HepG2 (cell line): ENCODE measurements around the gene NTMT1. TPM values are rescaled to one million over a fixed set of nuclear protein-coding genes. Genes with fewer than 3 reads are reported as not detected.

Experiments
- BRCA1 ChIP-seq: sonication (generic); formaldehyde crosslinking; IDR thresholded peaks from 2 replicates; pipeline ENCODE4 v1.4.0; 2020; ENCODE audit warnings: missing genetic modification reagents
- CBX2 ChIP-seq, 2 experiments: fragments of 200-600 bp in 1 of 2; sonication (generic); formaldehyde crosslinking in 1 of 2; IDR thresholded peaks; 2 replicates each; pipeline versions ENCODE4 v1.7.0 to v1.8.1; 2018 to 2022; ENCODE audit warnings: low read depth in 2 of 2, low read length in 1 of 2, mild to moderate bottlenecking in 1 of 2, missing genetic modification reagents in 1 of 2
- EEA1 ChIP-seq: sonication (generic); formaldehyde crosslinking; IDR thresholded peaks from 2 replicates; pipeline ENCODE4 v1.5.1; 2020; ENCODE audit warnings: mild to moderate bottlenecking, missing genetic modification reagents, borderline replicate concordance
- NFIB ChIP-seq: sonication (generic); formaldehyde crosslinking; IDR thresholded peaks from 2 replicates; pipeline ENCODE4 v1.9.0; 2021; ENCODE audit warnings: missing genetic modification reagents, mild to moderate bottlenecking, borderline replicate concordance
- SALL1 ChIP-seq: sonication (generic); formaldehyde crosslinking; IDR thresholded peaks from 2 replicates; pipeline ENCODE4 v1.8.0; 2022; ENCODE audit warnings: mild to moderate bottlenecking, missing genetic modification reagents
- WIZ ChIP-seq: sonication (generic); formaldehyde crosslinking; IDR thresholded peaks from 2 replicates; pipeline ENCODE4 v1.5.1; 2020; ENCODE audit warnings: mild to moderate bottlenecking, missing genetic modification reagents
- ZNF143 ChIP-seq: sonication (generic); formaldehyde crosslinking; IDR thresholded peaks from 2 replicates; pipeline ENCODE4 v1.4.0; 2020; ENCODE audit warnings: missing genetic modification reagents
- ZNF687 ChIP-seq: sonication (generic); formaldehyde crosslinking; IDR thresholded peaks from 2 replicates; pipeline ENCODE4 v1.5.1; 2020; ENCODE audit warnings: mild to moderate bottlenecking, missing genetic modification reagents, moderate library complexity
- ZNF749 ChIP-seq: sonication (generic); formaldehyde crosslinking; IDR thresholded peaks from 2 replicates; pipeline ENCODE4 v1.8.0; 2022; ENCODE audit warnings: mild to moderate bottlenecking, missing genetic modification reagents, moderate library complexity, borderline replicate concordance
- polyA plus RNA-seq, 8 experiments: library from polyadenylated mRNA; depleted of rRNA in 3 of 8; stranded (reverse) in 7 of 8; unstranded in 1 of 8; fragments of >200 nt; fragmentation: Illumina TruSeq in 4 of 8; extraction: Trizol in 4 of 8; gene quantifications; 2 replicates each; pipeline versions ENCODE4 v1.2.1 to v1.2.3, GENCODE V29; 2011 to 2016; ENCODE audit warnings: low read depth in 4 of 8, missing spikeins in 1 of 8, mixed read lengths in 1 of 8; ENCODE audit not compliant: insufficient read depth in 1 of 8
- total RNA-seq, 5 experiments: library from RNA; depleted of rRNA; stranded (reverse); fragments of >200 nt; fragmentation: Illumina TruSeq; extraction: Trizol; gene quantifications; 2 replicates each; pipeline ENCODE4 v1.2.3, GENCODE V29; 2016; ENCODE audit warnings: low read depth in 1 of 5
- TF ChIP-seq, protein P1 (sequence below): sonication (generic); formaldehyde crosslinking; IDR thresholded peaks from 2 replicates; pipeline ENCODE4; 2020; ENCODE audit warnings: missing genetic modification reagents, mild to moderate bottlenecking, borderline replicate concordance
- TF ChIP-seq, protein P2 (sequence below): sonication (generic); formaldehyde crosslinking; IDR thresholded peaks from 2 replicates; pipeline ENCODE4 v1.5.1; 2020; ENCODE audit warnings: mild to moderate bottlenecking, missing genetic modification reagents, moderate library complexity
- TF ChIP-seq, protein P3 (sequence below), 2 experiments: fragments of 450-650 bp in 1 of 2; sonication (generic) in 1 of 2; formaldehyde crosslinking; IDR thresholded peaks; 2 replicates each; pipeline versions ENCODE4 v1.5.0 to v1.8.0; 2020 to 2022; ENCODE audit warnings: mild to moderate bottlenecking in 1 of 2, missing genetic modification reagents in 1 of 2
- TF ChIP-seq, protein P4 (sequence below): sonication (generic); formaldehyde crosslinking; IDR thresholded peaks from 2 replicates; pipeline ENCODE4 v1.8.1; 2023; ENCODE audit warnings: mild to moderate bottlenecking, missing genetic modification reagents, borderline replicate concordance
- TF ChIP-seq, protein P5 (sequence below): sonication (generic); formaldehyde crosslinking; conservative IDR thresholded peaks from 2 replicates; pipeline ENCODE4 v1.4.0; 2020; ENCODE audit warnings: missing genetic modification reagents

The NTMT1 gene
- total and polyA plus RNA-seq, 2 of the 13 experiments (the other 11 are each of a cell fraction or from before 2014, with no cell fraction given) = 49.1 to 53.8 TPM

- TF ChIP-seq, protein P1, sequence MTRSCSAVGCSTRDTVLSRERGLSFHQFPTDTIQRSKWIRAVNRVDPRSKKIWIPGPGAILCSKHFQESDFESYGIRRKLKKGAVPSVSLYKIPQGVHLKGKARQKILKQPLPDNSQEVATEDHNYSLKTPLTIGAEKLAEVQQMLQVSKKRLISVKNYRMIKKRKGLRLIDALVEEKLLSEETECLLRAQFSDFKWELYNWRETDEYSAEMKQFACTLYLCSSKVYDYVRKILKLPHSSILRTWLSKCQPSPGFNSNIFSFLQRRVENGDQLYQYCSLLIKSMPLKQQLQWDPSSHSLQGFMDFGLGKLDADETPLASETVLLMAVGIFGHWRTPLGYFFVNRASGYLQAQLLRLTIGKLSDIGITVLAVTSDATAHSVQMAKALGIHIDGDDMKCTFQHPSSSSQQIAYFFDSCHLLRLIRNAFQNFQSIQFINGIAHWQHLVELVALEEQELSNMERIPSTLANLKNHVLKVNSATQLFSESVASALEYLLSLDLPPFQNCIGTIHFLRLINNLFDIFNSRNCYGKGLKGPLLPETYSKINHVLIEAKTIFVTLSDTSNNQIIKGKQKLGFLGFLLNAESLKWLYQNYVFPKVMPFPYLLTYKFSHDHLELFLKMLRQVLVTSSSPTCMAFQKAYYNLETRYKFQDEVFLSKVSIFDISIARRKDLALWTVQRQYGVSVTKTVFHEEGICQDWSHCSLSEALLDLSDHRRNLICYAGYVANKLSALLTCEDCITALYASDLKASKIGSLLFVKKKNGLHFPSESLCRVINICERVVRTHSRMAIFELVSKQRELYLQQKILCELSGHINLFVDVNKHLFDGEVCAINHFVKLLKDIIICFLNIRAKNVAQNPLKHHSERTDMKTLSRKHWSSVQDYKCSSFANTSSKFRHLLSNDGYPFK (CRISPR knock-in tag) = no peak
- 0 out of 2 replicates have a peak, but pooled peaks have one; percentile 15 for TF ChIP-seq ZNF143 (CRISPR knock-in tag)
- TF ChIP-seq, protein P2, sequence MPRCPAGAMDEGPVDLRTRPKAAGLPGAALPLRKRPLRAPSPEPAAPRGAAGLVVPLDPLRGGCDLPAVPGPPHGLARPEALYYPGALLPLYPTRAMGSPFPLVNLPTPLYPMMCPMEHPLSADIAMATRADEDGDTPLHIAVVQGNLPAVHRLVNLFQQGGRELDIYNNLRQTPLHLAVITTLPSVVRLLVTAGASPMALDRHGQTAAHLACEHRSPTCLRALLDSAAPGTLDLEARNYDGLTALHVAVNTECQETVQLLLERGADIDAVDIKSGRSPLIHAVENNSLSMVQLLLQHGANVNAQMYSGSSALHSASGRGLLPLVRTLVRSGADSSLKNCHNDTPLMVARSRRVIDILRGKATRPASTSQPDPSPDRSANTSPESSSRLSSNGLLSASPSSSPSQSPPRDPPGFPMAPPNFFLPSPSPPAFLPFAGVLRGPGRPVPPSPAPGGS (CRISPR knock-in tag) = 0 out of 2 replicates have a peak, but pooled peaks have one; percentile 26
- TF ChIP-seq NFIB = no peak
- TF ChIP-seq, protein P3, sequence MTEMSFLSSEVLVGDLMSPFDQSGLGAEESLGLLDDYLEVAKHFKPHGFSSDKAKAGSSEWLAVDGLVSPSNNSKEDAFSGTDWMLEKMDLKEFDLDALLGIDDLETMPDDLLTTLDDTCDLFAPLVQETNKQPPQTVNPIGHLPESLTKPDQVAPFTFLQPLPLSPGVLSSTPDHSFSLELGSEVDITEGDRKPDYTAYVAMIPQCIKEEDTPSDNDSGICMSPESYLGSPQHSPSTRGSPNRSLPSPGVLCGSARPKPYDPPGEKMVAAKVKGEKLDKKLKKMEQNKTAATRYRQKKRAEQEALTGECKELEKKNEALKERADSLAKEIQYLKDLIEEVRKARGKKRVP (CRISPR knock-in tag; IDR thresholded peaks at IDR 0.05) = no peak
- TF ChIP-seq CBX2 (IDR thresholded peaks at IDR 0.05; ENCODE audit: low read depth, low read length) = no peak
- TF ChIP-seq CBX2 (CRISPR knock-in tag; IDR thresholded peaks at IDR 0.05; ENCODE audit: low read depth) = no peak
- TF ChIP-seq ZNF687 (CRISPR knock-in tag) = peak; percentile 80
- TF ChIP-seq SALL1 = peak; percentile 75
- TF ChIP-seq, protein P4, sequence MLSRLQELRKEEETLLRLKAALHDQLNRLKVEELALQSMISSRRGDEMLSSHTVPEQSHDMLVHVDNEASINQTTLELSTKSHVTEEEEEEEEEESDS (CRISPR knock-in tag) = no peak
- TF ChIP-seq ZNF749 (CRISPR knock-in tag) = 0 out of 2 replicates have a peak, but pooled peaks have one; percentile 31
- TF ChIP-seq WIZ (CRISPR knock-in tag) = no peak
- no peak for TF ChIP-seq BRCA1 (CRISPR knock-in tag)
- TF ChIP-seq, protein P5, sequence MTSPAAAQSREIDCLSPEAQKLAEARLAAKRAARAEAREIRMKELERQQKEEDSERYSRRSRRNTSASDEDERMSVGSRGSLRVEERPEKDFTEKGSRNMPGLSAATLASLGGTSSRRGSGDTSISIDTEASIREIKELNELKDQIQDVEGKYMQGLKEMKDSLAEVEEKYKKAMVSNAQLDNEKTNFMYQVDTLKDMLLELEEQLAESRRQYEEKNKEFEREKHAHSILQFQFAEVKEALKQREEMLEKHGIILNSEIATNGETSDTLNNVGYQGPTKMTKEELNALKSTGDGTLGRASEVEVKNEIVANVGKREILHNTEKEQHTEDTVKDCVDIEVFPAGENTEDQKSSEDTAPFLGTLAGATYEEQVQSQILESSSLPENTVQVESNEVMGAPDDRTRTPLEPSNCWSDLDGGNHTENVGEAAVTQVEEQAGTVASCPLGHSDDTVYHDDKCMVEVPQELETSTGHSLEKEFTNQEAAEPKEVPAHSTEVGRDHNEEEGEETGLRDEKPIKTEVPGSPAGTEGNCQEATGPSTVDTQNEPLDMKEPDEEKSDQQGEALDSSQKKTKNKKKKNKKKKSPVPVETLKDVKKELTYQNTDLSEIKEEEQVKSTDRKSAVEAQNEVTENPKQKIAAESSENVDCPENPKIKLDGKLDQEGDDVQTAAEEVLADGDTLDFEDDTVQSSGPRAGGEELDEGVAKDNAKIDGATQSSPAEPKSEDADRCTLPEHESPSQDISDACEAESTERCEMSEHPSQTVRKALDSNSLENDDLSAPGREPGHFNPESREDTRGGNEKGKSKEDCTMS = no peak
- TF ChIP-seq EEA1 (CRISPR knock-in tag) = no peak
Measured at GRCh38 chr9:129606161-129607026, 19.6 kb upstream of the NTMT1 start (continued).
